Inflammatory macrophage (primary cell): Measurements from ENCODE around the gene TUB.

Source experiments
- DNase-seq, 2 donors: peaks; one replicate each; pipeline ENCODE4 v3.0.0-alpha.2; 2020 to 2022

The TUB gene

GRCh38 chr11:8069771-8070170, 11.2 kb upstream of the TUB start:
- DNase-seq = no peak

GRCh38 chr11:8070417-8071115, 10.4 kb upstream of the TUB start:
- peak; percentile 14 to 15 for DNase-seq

GRCh38 chr11:8071616-8072581, 9.1 kb upstream of the TUB start:
- DNase-seq = no peak

GRCh38 chr11:8075119-8075726, 5.8 kb upstream of the TUB start:
- DNase-seq = no peak

- DNase-seq = no peak
Measured at GRCh38 chr11:8079111-8079675, 1.8 kb upstream of the TUB start.

GRCh38 chr11:8080069-8080670, 841 bp upstream of the TUB start:
- DNase-seq = no peak

GRCh38 chr11:8081591-8082250, 710 bp downstream of the TUB start:
- no peak for DNase-seq

- no peak for DNase-seq
Measured at GRCh38 chr11:8082391-8083087, 1.5 kb downstream of the TUB start.

GRCh38 chr11:8083088-8083395, 2.0 kb downstream of the TUB start:
- no peak for DNase-seq

GRCh38 chr11:8083871-8084281, 2.9 kb downstream of the TUB start:
- DNase-seq = no peak

- DNase-seq = no peak
Measured at GRCh38 chr11:8084352-8084751, 3.3 kb downstream of the TUB start.

GRCh38 chr11:8085011-8085645, 4.1 kb downstream of the TUB start:
- no peak for DNase-seq

GRCh38 chr11:8086001-8086479, 5.0 kb downstream of the TUB start:
- no peak for DNase-seq

- DNase-seq = no peak
Measured at GRCh38 chr11:8086571-8086970, 5.6 kb downstream of the TUB start.

GRCh38 chr11:8087185-8087584, 6.2 kb downstream of the TUB start:
- DNase-seq = no peak

- no peak for DNase-seq
Measured at GRCh38 chr11:8087756-8088155, 6.7 kb downstream of the TUB start.

GRCh38 chr11:8089791-8090510, 8.9 kb downstream of the TUB start:
- DNase-seq = no peak

GRCh38 chr11:8090756-8091155, 9.7 kb downstream of the TUB start:
- DNase-seq = peak in 1 of 2 donors; percentile 15

GRCh38 chr11:8091721-8092120, 10.7 kb downstream of the TUB start:
- no peak for DNase-seq
